Progenitor cell of endocrine pancreas (in vitro differentiated cells): Measurements from ENCODE around the gene TFIP11. TPM values are rescaled to one million over a fixed set of nuclear protein-coding genes. Genes with fewer than 3 reads are reported as not detected.

ENCODE experiments used
- DNase-seq: peaks from one replicate; pipeline ENCODE4 v3.0.0; 2021; ENCODE audit warnings: low spot score; ENCODE audit not compliant: unreplicated experiment
- H3K27ac Mint-ChIP-seq: 2 replicates; pipeline ENCODE4 v1.8.0; 2021; ENCODE audit warnings: mild to moderate bottlenecking, moderate library complexity, mixed read lengths
- H3K27me3 Mint-ChIP-seq: 2 replicates; pipeline ENCODE4 v1.8.0; 2021; ENCODE audit warnings: mixed read lengths
- H3K36me3 Mint-ChIP-seq: 2 replicates; pipeline ENCODE4 v1.8.0; 2022; ENCODE audit warnings: mixed read lengths; ENCODE audit not compliant: insufficient read depth
- H3K4me1 Mint-ChIP-seq: 2 replicates; pipeline ENCODE4 v1.8.0; 2021; ENCODE audit warnings: low read depth, mixed read lengths
- H3K4me3 Mint-ChIP-seq: 2 replicates; pipeline ENCODE4 v1.8.0; 2021; ENCODE audit warnings: low read depth, mild to moderate bottlenecking, moderate library complexity, mixed read lengths
- H3K9me3 Mint-ChIP-seq: 2 replicates; pipeline ENCODE4 v1.8.0; 2021; ENCODE audit warnings: low read depth, mixed read lengths
- microRNA-seq: library from miRNA; unstranded; fragments of <30 nt; microRNA quantifications from one replicate; pipeline ENCODE4 v1.1.0, GENCODE V29; 2020; ENCODE audit warnings: borderline number of aligned reads; ENCODE audit not compliant: unreplicated experiment
- total RNA-seq: library from RNA; stranded (reverse); gene quantifications from 2 replicates; pipeline ENCODE4 v1.2.1, GENCODE V29; 2021
- TF ChIP-seq, protein P1 (sequence below): fragments of 200-600 bp; sonication (generic); IDR thresholded peaks from one replicate; pipeline ENCODE4 v1.5.0; 2021; ENCODE audit warnings: antibody characterized with exemption, mild to moderate bottlenecking; ENCODE audit not compliant: unreplicated experiment

Gene TFIP11
- total RNA-seq, 1 donor from 2014 or later, result 36.4 TPM

GRCh38 chr22:26445577-26446275 lies 66.5 kb downstream of the TFIP11 start:
- Mint-ChIP-seq H3K9me3 (no peaks in the 10 kb centered on the region), H3K27ac (no peak overlapping the region), H3K4me3 (no peak overlapping the region), H3K27me3 (no peaks in the 10 kb centered on the region), H3K36me3 (no peaks in the 10 kb centered on the region), H3K4me1 (peaks cover 2% of the 10 kb centered on the region)
- TF ChIP-seq, protein P1, sequence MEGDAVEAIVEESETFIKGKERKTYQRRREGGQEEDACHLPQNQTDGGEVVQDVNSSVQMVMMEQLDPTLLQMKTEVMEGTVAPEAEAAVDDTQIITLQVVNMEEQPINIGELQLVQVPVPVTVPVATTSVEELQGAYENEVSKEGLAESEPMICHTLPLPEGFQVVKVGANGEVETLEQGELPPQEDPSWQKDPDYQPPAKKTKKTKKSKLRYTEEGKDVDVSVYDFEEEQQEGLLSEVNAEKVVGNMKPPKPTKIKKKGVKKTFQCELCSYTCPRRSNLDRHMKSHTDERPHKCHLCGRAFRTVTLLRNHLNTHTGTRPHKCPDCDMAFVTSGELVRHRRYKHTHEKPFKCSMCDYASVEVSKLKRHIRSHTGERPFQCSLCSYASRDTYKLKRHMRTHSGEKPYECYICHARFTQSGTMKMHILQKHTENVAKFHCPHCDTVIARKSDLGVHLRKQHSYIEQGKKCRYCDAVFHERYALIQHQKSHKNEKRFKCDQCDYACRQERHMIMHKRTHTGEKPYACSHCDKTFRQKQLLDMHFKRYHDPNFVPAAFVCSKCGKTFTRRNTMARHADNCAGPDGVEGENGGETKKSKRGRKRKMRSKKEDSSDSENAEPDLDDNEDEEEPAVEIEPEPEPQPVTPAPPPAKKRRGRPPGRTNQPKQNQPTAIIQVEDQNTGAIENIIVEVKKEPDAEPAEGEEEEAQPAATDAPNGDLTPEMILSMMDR, result no peak
- no peak for DNase-seq

- TF ChIP-seq, protein P1, result no peak
- no peaks in the 10 kb centered on the region for H3K9me3 Mint-ChIP-seq
- no peaks in the 10 kb centered on the region for H3K36me3 Mint-ChIP-seq
- no peak overlapping the region for H3K4me3 Mint-ChIP-seq
- H3K4me1 Mint-ChIP-seq, result peaks cover 2% of the 10 kb centered on the region
- no peaks in the 10 kb centered on the region for H3K27me3 Mint-ChIP-seq
- H3K27ac Mint-ChIP-seq, result no peak overlapping the region
- DNase-seq, result no peak
Measured at GRCh38 chr22:26444777-26445176, 67.5 kb downstream of the TFIP11 start.

GRCh38 chr22:26443901-26444690 lies 68.2 kb downstream of the TFIP11 start:
- peak overlapping the region; percentile 3 for H3K27ac Mint-ChIP-seq
- H3K9me3 Mint-ChIP-seq, result no peaks in the 10 kb centered on the region
- TF ChIP-seq, protein P1, result no peak
- no peak for DNase-seq
- H3K4me3 Mint-ChIP-seq, result no peak overlapping the region
- H3K27me3 Mint-ChIP-seq, result no peaks in the 10 kb centered on the region
- H3K36me3 Mint-ChIP-seq, result no peaks in the 10 kb centered on the region
- peaks cover 2% of the 10 kb centered on the region for H3K4me1 Mint-ChIP-seq

GRCh38 chr22:26442086-26442756 lies 70.1 kb downstream of the TFIP11 start:
- no peak overlapping the region for H3K4me3 Mint-ChIP-seq
- peaks cover 2% of the 10 kb centered on the region for H3K4me1 Mint-ChIP-seq
- DNase-seq, result no peak
- TF ChIP-seq, protein P1, result no peak
- H3K27me3 Mint-ChIP-seq, result no peaks in the 10 kb centered on the region
- H3K9me3 Mint-ChIP-seq, result no peaks in the 10 kb centered on the region
- H3K27ac Mint-ChIP-seq, result no peak overlapping the region
- H3K36me3 Mint-ChIP-seq, result no peaks in the 10 kb centered on the region

Small RNA genes lying within 50 kb of the gene (microRNA-seq; reads per million reads assigned to microRNA genes)
- 5.4 reads per million for gene MIR548J

Other genes with a start within 250 kb of the TFIP11 start
- gene ASPHD2, start 83.2 kb downstream of the TFIP11 start, total RNA-seq, result 4.0 and 4.2 TPM in 2 replicates
- gene HPS4, start 28.7 kb downstream of the TFIP11 start, total RNA-seq, result 42.7 and 43.2 TPM in 2 replicates
- gene SRRD, start 28.6 kb downstream of the TFIP11 start, total RNA-seq, result 23.2 and 25.4 TPM in 2 replicates
- 16.6 and 19.1 TPM in 2 replicates for gene TPST2, start 77.7 kb upstream of the TFIP11 start, total RNA-seq
- not detected in 2 replicates for gene CRYBB1, start 105.6 kb upstream of the TFIP11 start, total RNA-seq
- gene CRYBA4, start 109.5 kb upstream of the TFIP11 start, total RNA-seq, result not detected in 2 replicates
- 1.3 and 1.4 TPM in 2 replicates for gene MIAT, start 145.1 kb upstream of the TFIP11 start, total RNA-seq